NCI-H226 (cell line): ENCODE data around the gene IQGAP1.
A peak's percentile ranks its signal among the peaks of the same experiment; 100 is the strongest.
"Not testable (repeated sequence)": the region's sequence is repeated elsewhere in the genome, so short reads cannot be mapped to it uniquely, and the experiment has no call there.

Experiments
- DNase-seq: peaks from one replicate; pipeline ENCODE4 v3.0.0-alpha.2; 2015

IQGAP1 gene

DNA sequence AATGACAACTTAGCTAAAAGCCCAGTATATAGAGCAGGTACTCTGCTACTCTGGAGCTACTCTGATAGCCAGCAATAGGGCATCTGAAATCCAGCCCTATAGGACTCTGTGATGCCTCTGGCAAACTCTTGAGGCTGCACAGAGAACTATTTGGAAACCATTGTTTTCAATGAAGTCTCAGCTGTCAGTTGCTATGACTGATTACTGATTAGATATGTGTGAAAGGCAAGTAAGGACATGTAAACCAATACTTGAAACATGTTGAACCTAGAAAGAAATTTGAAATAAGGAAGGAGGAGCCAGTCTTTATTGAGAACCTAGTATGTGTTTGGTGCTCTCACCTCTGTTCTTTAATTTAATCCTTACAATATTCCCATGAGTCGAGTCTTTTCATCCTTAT lies 101.5 kb downstream of the IQGAP1 start:
- no peak for DNase-seq

DNA sequence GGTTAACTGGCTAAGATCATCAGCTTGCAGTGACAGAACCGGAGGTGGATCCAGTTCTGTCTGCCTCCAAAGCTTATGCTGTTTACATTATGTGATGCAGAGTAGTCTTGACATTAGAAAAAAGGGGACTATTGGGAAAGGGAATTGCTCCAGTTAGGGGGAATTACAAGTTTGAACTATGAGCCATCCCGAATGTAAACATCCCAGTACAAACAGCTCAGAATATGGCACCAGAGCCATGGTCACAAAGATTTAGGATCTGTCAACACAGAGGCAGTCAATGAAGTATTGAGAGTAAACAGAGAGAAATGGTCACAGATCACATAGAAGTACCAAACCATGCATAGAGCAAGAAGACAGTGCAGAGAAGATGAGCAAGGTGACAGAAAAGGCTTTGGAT lies 101.9 kb downstream of the IQGAP1 start:
- no peak for DNase-seq

DNA sequence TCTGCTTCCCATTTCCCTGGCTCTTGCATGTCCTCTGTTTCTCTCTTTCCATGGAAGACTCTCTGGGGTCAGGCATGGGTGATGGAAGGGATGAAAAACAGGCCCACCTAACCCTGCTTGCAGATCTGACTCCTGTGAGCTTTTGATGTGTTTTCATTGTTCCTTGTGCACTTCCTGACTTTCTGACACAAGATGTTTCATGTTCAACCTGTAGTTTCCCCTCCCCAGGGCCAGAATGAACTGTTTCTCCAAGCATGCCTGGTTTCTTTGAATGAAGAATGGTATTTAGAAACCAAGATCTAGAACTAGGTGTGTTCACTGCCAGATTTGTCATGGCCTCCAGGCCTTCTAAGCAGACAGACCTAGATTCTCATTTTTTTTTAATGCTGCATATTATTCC lies 105.6 kb downstream of the IQGAP1 start:
- no peak for DNase-seq

DNA sequence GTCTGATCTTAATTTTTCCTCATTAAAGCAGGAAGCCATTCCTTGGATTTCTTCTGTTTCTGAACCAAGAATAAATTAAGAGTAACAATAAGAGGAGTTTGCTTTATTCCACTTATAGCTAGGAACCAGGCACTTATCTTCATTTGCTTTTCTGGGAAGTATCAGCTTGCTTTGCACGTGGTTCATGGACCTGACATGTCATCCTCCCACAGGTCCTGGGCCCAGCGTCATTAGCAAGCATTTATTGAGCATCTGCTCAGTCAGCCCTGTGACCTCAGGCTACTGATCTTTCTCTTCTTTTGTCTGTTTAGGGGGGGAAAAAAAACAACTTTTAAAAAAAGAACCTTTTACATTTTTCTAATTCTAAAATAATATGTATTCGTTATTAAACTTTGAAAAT lies 107.0 kb downstream of the IQGAP1 start:
- no peak for DNase-seq

DNA sequence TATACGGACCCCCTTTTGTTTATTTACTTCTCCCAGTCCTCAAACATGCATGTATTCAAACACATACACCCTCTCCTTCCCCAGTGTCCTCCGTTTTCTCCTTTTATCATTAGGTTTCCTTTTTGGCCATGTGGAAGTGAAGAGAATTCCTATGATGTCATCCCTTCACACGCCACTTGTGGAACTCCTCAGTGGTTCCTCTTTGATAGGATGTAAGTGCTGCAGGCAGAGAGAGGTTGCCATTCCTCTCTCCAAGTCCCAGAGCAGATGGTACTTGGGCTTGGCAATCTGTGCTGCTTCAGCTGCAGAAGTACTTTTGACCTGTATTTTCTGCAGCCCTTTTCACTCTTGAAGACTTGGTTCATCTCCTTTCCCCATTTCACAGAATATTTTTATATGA lies 108.7 kb downstream of the IQGAP1 start:
- DNase-seq: no peak

DNA sequence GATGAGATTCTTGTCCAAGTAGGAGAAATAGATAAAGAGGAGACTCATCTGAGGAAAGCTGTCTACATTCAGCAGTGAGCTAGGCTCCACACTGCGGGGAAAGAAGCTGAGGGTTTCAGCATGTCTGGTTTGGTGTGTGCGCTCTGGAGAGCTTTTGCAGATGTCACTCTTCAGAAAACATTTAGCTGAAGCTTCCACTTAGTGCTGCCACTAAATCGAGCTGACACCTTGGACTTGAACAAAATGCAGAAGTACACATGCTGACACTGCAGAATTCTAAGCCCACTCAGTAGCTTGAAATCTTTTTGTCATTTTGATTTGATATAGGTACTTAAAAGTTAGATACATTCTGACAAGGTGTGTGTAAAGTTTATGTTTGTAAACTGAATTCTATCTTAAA lies 109.3 kb downstream of the IQGAP1 start:
- DNase-seq: no peak

DNA sequence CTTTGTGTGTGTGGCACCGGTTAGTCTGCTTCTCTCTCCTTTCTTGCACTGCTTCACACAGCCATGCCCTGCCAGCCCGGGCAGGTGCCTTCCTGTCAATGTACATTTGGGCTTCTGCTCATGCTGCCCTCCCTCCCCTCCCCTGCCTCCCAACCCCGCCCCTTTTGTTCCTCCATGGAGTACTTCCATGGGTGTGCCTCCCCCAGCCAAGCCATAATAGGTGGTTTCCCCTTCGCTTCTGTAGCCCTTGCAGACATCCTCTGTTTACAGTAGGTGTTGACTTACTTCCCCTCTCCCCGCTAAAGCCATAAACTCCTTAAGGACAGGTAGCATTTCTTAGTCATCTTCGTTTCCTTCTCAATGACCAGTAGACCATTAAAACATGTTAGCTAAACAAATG lies 109.9 kb downstream of the IQGAP1 start:
- no peak for DNase-seq

DNA sequence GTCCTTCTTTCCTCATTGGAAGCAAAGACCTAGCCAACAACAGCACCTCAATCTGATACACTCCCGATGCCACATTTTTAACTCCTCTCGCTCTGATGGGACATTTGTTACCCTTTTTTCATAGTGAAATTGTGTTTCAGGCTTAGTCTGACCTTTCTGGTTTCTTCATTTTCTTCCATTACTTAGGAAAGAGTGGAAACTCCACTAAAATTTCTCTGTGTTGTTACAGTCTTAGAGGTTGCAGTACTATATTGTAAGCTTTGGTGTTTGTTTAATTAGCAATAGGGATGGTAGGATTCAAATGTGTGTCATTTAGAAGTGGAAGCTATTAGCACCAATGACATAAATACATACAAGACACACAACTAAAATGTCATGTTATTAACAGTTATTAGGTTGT lies 112.1 kb downstream of the IQGAP1 start:
- no peak for DNase-seq

DNA sequence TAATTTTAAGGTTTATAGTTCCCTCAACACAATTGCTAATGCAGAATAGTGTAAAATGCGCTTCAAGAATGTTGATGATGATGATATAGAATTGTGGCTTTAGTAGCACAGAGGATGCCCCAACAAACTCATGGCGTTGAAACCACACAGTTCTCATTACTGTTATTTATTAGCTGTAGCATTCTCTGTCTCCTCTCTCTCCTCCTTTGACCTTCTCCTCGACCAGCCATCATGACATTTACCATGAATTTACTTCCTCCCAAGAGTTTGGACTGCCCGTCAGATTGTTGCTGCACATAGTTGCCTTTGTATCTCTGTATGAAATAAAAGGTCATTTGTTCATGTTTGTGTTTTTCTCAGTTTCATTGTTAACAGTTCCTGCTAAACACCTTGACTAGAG lies 113.9 kb downstream of the IQGAP1 start:
- DNase-seq: no peak

DNA sequence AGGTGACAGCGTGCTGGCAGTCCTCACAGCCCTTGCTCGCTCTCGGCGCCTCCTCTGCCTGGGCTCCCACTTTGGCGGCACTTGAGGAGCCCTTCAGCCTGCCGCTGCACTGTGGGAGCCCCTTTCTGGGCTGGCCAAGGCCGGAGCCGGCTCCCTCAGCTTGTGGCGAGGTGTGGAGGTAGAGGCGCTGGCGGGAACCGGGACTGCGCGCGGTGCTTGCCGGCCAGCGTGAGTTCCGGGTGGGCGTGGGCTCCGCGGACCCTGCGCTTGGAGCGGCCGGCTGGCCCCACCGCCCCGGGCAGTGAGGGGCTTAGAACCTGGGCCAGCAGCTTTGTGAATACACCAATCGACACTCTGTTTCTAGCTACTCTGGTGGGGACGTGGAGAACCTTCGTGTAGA lies 122.7 kb downstream of the IQGAP1 start:
- not testable (repeated sequence) for DNase-seq

DNA sequence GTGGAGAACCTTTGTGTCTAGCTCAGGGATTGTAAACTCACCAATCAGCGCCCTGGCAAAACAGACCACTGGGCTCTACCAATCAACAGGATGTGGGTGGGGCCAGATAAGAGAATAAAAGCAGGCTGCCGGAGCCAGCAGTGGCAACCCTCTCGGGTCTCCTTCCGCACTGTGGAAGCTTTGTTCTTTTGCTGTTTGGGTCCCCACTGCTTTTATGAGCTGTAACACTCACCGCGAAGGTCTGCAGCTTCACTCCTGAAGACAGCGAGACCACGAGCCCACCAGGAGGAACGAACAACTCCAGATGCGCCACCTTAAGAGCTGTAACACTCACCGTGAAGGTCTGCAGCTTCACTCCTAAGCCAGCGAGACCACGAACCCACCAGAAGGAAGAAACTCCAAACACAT lies 123.2 kb downstream of the IQGAP1 start:
- DNase-seq: not testable (repeated sequence)

DNA sequence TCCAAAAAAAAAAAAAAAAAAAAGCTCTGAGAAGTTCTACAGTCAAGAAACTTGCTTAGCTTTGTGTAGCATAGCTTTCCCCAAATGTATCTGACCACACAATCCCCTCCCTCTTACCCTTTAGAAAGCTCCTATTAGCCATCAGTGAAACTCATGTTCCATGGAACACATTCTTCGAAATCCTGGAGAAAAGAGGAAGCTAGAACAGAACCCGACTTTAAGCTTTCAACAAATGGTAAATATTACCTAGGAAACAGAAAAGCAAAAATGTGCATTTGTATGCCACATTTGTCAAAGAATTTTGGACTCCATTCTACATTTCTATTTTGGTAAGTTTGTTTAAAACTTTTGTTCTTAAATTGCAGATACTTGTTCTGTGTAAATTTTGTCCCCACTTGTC lies 124.2 kb downstream of the IQGAP1 start:
- DNase-seq: no peak

DNA sequence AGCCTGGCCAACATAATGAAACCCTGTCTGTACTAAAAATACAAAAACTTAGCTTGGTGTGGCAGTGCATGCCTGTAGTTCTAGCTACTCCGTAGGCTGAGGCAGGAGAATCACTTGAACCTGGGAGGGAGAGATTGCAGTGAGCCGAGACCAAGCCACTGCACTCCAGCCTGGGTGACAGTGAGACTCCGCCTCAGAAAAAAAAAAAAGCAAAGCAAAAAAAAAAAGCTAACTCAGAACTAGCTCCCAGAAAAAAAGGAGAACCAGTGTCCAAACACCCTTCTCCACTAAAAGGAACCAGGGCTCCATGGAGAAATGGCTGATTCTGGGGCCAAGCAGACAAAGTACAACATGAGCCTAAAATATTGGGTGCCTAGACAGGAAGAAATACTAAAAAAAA lies 124.9 kb downstream of the IQGAP1 start:
- no peak for DNase-seq

DNA sequence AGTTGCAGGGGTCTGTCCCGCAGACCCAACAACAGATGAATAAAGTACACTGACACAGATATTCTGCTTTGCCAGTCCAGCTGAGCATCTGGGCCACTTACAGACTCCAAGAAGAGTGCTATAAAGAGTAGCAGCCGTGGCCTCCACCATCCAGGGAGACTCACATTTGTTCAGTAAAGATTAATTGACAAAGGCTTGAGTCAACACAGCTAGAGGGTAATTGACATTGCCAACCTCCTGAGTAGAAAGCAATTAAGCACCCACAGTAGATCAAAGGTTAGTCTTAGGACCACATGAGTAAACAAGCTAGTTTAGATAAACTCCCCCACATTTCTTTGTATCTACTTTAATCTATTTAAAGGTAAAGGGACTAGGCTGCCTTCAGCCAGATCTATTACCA lies 125.4 kb downstream of the IQGAP1 start:
- no peak for DNase-seq

DNA sequence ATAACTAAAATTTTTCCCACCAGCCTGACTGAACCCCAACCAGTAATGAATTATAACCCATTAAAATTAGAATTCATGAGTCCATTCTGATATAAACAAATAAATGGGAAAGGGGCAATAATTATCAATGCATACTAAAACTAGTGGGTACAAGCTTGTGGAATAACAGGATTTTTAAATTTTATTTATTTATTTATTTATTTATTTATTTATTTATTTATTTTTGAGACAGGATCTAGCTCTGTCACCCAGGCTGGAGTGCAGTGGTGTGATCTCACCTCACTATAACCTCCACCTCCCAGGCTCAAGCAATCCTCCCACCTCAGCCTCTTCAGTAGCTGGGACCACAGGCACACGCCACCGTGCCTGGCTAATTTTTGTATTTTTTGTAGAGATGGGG lies 125.9 kb downstream of the IQGAP1 start:
- not testable (repeated sequence) for DNase-seq

DNA sequence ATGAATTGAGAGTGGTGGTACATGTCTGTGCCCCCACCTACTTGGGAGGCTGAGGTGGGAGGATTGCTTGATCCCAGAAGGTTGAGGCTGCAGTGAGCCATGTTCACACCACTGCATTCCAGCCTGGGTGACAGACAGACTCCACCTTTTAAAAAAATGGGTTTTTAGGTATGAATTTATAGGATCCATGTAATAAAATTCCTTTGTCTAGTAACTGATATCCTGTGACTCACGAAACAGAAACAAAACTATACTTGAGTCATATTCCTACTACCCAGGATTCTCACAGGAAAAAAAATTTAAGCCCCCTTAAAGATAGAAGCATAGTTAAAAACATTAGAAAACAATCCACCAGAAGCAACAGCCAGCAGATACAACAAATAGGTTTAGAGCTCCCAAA lies 131.6 kb downstream of the IQGAP1 start:
- DNase-seq: peak; percentile 14

DNA sequence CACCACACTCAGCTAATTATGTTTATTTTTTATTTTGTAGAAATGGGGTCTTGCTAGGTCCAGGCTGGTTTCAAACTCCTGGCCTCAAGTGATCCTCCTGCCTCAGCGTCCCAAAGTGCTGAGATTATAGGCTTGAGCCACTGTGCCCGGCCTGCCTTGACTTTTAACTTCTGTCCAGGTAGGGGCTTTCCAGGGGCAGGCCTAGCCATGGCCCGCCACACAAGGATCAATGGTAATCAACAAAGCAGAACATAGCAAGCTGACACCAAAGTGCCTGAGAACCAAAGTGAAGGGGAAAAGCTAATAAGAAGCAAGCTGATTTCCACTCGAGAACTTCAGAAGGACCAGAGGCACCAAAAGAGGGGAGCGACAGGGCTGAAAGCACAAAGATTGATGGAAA lies 132.3 kb downstream of the IQGAP1 start:
- DNase-seq: no peak

DNA sequence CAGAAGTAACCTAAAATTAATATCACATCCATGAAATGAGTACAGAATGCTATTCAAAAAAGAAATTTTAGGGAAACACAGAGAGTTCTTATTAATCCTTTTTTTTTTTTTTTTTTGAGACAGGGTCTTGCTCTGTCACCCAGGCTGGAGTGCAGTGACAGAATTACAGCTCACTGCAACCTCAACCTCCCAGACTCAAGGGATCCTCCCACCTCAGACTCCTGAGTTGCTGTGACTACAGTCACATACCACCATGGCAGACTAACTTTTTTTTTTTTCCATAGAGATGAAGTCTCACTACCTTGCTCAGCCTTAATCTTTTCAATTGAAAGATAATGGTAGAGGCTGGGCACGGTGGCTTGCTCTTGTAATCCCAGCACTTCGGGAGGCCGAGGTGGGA lies 135.3 kb downstream of the IQGAP1 start:
- DNase-seq: no peak

DNA sequence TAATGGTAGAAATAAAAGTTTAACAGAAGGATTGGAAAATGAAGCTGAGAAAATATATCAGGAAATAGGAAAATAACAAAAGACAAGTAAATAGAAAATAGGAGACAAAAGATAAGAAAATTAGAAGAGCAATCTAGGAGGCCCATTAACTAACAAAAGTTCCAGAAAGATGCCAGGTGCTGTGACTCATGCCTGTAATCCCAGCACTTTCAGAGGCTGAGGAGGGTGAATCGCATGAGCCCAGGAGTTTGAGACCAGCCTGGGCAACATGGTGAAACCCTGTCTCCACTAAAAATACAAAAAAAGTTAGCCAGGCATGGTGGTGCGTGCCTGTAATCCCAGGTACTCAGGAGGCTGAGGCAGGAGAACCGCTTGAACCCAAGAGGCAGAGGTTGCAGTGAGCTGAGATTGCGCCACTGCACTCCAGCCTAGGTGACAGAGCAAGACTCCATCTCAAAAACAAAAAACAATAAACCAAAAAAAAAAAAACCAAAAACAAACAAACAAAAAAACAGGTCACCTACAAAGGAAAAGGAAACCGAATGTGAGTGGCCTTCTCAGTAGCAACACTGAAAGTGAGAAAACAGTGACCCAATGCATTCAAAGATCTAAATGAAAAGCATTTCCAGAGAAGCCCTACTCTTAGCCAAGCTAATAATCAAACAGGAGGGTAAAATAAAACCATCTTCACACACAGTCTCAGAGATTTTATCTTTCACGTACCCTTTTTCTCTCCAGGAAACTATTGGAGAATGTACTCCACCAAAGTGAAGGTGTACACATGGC lies 136.2 kb downstream of the IQGAP1 start:
- DNase-seq: peak; percentile 50

DNA sequence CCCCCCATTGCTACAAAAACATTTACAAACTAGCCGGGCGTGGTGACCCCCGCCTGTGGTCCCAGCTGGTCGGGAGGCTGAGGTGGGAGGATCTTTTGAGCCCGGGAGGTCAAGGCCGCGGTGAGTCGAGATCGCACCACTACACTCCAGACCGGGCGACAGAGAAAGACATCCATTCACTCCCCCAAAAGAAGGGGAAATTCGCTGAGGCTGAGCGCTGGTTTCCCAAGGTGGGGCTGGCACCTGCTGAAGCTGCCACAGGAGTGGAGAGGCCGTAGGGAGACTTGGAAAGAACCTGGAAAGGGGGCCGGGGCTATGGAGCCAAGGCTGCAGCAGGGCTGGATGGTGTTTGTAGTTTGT lies 140.9 kb downstream of the IQGAP1 start:
- no peak for DNase-seq

DNA sequence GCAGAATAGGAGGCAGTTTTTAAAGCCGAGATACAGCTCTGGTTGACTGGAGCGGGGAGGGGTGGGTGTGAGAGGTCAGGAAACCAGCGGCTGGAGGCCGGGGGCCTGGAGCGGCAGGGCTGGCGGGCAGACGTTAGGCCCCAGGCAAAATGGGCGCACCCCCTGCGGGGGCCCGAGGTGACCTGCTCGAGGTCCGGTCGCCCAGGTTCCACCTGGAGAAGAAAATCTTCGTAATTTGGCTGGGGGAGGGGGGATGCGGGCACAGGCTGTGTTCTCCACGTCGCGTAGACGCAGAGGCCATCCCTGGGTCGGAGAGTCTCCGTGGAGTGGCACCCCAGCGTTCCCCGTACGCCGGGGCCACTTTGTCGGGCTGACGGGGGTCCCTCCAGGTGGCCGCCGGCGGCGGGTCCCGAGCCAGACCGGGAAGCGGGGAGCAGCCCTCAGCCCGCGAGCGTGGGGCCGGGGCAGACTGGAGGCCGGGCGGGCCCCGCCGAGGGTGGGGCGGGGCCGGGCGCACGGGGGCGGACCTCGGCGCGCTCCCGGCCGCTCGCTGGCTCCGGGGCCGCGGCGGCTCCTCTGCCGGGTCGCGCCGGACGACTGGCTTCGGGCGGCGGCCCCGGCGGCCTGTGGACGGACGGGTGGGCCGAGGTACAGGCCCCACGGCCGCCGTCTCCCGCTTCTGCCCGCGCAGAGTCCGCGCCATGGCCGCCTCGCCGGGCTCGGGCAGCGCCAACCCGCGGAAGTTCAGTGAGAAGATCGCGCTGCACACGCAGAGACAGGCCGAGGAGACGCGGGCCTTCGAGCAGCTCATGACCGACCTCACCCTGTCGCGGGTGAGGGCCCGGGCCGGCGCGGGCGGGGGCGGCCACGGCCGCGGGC lies 141.6 kb downstream of the IQGAP1 start, which contains the start of gene CRTC3:
TSS of gene CRTC3 (plus strand) at position 553 of the 879 bp plus-strand sequence. CDS start at position 702, 149 bp downstream.
- DNase-seq: peak; percentile 63

DNA sequence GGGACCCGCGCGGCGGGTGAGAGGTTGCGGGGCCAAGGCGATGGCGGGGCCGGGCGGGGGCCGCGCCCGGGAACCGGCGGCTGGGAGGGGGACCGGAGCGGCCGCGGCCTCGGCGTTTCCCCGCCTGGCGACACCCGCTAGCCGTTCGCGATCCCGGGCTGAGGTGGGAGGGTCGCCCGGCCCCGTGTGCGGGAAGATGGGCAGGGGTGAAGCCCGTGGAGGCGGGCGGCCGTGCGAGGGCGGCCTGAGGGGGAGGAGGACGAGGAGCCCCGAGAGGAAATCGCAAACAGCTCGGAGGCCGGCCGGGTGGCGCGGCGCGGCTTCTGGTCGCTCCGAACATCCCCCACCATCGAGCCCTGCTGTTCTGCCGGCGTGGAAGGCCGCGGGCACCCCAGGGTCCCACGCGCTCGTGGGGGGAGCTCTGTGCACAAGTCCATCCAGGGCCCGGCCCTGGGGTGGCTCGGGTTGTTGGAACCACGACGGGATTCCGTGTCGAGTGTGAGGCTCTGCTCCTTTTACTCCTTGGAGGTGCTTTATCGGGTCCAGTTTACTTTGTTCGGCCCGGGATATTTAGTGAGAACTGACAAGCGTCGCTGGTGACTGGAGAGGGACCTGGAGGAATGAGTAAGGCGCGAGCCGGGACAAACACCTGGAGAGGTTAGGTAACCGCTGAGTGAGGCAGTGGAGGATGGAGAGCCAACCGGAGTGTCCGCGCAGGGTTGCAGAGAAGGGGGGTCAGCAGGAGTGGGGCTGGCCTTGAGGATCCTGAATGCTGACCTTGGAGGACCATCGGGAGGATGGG lies 142.4 kb downstream of the IQGAP1 start:
- DNase-seq: peak; percentile 12

DNA sequence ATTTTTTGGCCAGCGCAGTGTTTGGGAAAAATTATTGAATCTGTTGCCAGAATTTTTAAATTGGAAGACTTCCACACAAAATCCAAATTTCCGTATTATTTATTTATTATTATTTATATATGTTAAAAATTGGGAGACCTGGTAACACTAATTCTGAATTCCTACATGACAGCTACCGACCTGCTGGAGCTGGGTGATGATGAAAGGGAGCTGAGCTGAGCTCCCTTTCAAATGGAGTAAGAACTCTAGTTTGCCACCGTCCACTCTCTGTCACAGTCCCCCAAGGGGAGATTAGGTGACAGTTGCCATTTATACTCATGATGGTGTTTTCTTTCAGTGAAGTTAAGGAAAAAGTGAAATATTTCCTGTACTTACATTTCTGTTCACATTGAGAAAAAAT lies 143.1 kb downstream of the IQGAP1 start:
- no peak for DNase-seq
